Aorta (tissue), 4 donors: Measurements from ENCODE around the gene SLC25A12. TPM values are rescaled to one million over a fixed set of nuclear protein-coding genes. Genes with fewer than 3 reads are reported as not detected.

Source experiments
- polyA plus RNA-seq, 2 donors: library from polyadenylated mRNA; stranded (reverse); fragments of 200-250 nt; gene quantifications; one replicate each; pipeline ENCODE4 v1.2.3, GENCODE V29; 2013
- total RNA-seq, 2 donors: library from RNA; stranded (reverse); fragmentation: NEBNext Ultra II Directional; extraction: Animal tissue kit (Norgen Biotek cat#: 25700); gene quantifications; one replicate each; pipeline ENCODE4 v1.2.1, GENCODE V29; 2021
- donor health status: healthy with polysubstance abuse.
- donor health status: Bipolar disorder and iron deficiency.
- donor health status: DM: no; HTN: no; CAD: no.
- donor health status: DM: yes; HTN: yes; CAD: no.

SLC25A12 gene
- total and polyA plus RNA-seq, 4 donors, result 10.8 to 34.6 (median 25.9) TPM

Other genes with a start within 250 kb of the SLC25A12 start
- 100 to 1,000 TPM in 1 of 2 donors, 10 to 100 TPM in 1; 91.1 to 103 TPM for gene DYNC1I2, start 206.8 kb downstream of the SLC25A12 start, total RNA-seq
- gene DYNC1I2, start 206.8 kb downstream of the SLC25A12 start, polyA plus RNA-seq, result 10 to 100 TPM; 79.5 to 95.2 TPM
- 10 to 100 TPM; 27.8 to 32.6 TPM for gene HAT1, start 28.2 kb upstream of the SLC25A12 start, total RNA-seq
- 10 to 100 TPM; 23.8 to 29.0 TPM for gene HAT1, start 28.2 kb upstream of the SLC25A12 start, polyA plus RNA-seq
- gene METAP1D, start 105.7 kb upstream of the SLC25A12 start, total RNA-seq, result 1 to 10 TPM; 2.9 to 5.4 TPM
- 1 to 10 TPM; 3.1 to 8.0 TPM for gene METAP1D, start 105.7 kb upstream of the SLC25A12 start, polyA plus RNA-seq
- gene DLX1, start 191.3 kb upstream of the SLC25A12 start, total RNA-seq, result under 1 TPM in 1 of 2 donors, not detected in 1; 0.51 TPM
- gene DLX1, start 191.3 kb upstream of the SLC25A12 start, polyA plus RNA-seq, result under 1 TPM; 0.18 to 0.38 TPM
- not detected for gene DLX2, start 208.7 kb upstream of the SLC25A12 start, total RNA-seq
- under 1 TPM in 1 of 2 donors, not detected in 1; 0.50 TPM for gene DLX2, start 208.7 kb upstream of the SLC25A12 start, polyA plus RNA-seq